K562 (cell line): Measurements from ENCODE around the gene PSMB11. TPM values are rescaled to one million over a fixed set of nuclear protein-coding genes. Genes with fewer than 3 reads are reported as not detected.

Source experiments
- ATF4 ChIP-seq: fragments of 450-650 bp; formaldehyde crosslinking; IDR thresholded peaks from 2 replicates; pipeline ENCODE4 v1.4.0; 2022; ENCODE audit warnings: mild to moderate bottlenecking, moderate library complexity
- CGGBP1 ChIP-seq: fragments of 250-450 bp; sonication (Bioruptor Pico); IDR thresholded peaks from 2 replicates; pipeline ENCODE4 v1.9.0; 2021; ENCODE audit warnings: mild to moderate bottlenecking
- FOXA3 ChIP-seq, 2 experiments: fragments of 450-650 bp in 1 of 2; sonication (generic) in 1 of 2; formaldehyde crosslinking; IDR thresholded peaks in 1 of 2; conservative IDR thresholded peaks in 1 of 2; 2 replicates each; pipeline versions ENCODE4 v1.4.0 to v1.8.0; 2020 to 2022; ENCODE audit warnings: mild to moderate bottlenecking in 2 of 2, missing genetic modification reagents in 1 of 2
- RBM39 ChIP-seq: fragments of 200-400 bp; formaldehyde crosslinking; optimal IDR thresholded peaks from 2 replicates; pipeline ENCODE3; 2018; ENCODE audit warnings: low read depth, low read length
- REST ChIP-seq, 2 experiments: fragments of 450-650 bp; formaldehyde crosslinking in 1 of 2; IDR thresholded peaks; 2 replicates each; pipeline versions ENCODE4 v1.4.0 to v1.6.1; 2014 to 2020; ENCODE audit warnings: mild to moderate bottlenecking in 2 of 2, borderline replicate concordance in 1 of 2, low read depth in 1 of 2
- SIN3A ChIP-seq, 2 experiments: fragments of 150-350 bp in 1 of 2; IDR thresholded peaks; 2 replicates each; pipeline ENCODE4 v1.6.1; 2011 to 2016; ENCODE audit warnings: borderline replicate concordance in 2 of 2, low read depth in 2 of 2, low read length in 2 of 2, mild to moderate bottlenecking in 2 of 2, moderate library complexity in 2 of 2; ENCODE audit not compliant: control insufficient read depth in 1 of 2
- SMARCA4 ChIP-seq: fragments of 450-650 bp; IDR thresholded peaks from 2 replicates; pipeline ENCODE4 v1.6.1; 2016
- TCF15 ChIP-seq: fragments of 250-450 bp; sonication (Bioruptor Pico); IDR thresholded peaks from 2 replicates; pipeline ENCODE4 v1.8.0; 2022; ENCODE audit warnings: moderate library complexity, mild to moderate bottlenecking, inconsistent platforms
- ZNF232 ChIP-seq: sonication (generic); formaldehyde crosslinking; IDR thresholded peaks from 2 replicates; pipeline ENCODE4 v1.8.0; 2022; ENCODE audit warnings: mild to moderate bottlenecking, missing genetic modification reagents
- ZNF639 ChIP-seq, 2 experiments: fragments of 200-800 bp in 1 of 2; sonication (Bioruptor generic) in 1 of 2; sonication (generic) in 1 of 2; formaldehyde crosslinking in 1 of 2; IDR thresholded peaks in 1 of 2; conservative IDR thresholded peaks in 1 of 2; 2 replicates each; pipeline versions ENCODE4 v1.5.0 to v1.6.1; 2016 to 2020; ENCODE audit warnings: missing compliant biosample characterization in 1 of 2, missing genetic modification characterization in 1 of 2, missing genetic modification reagents in 1 of 2
- polyA plus RNA-seq, 8 experiments: library from polyadenylated mRNA; depleted of rRNA in 4 of 8; stranded (reverse) in 5 of 8; unstranded in 3 of 8; fragments of >200 nt; fragmentation: Nextera tagmentation in 2 of 8; fragmentation: Illumina TruSeq in 1 of 8; extraction: Ambion mirVana in 2 of 8; extraction: Trizol in 1 of 8; gene quantifications; 2 replicates each; pipeline versions ENCODE4 v1.2.1 to v1.2.3, GENCODE V29; 2011 to 2014; ENCODE audit warnings: inconsistent platforms in 1 of 8, missing spikeins in 1 of 8
- total RNA-seq, 7 experiments: library from RNA; depleted of rRNA in 6 of 7; stranded (reverse); fragments of >200 nt in 6 of 7; fragmentation: Illumina TruSeq in 2 of 7; extraction: Trizol in 2 of 7; gene quantifications; 2 replicates each; pipeline versions ENCODE4 v1.2.1 to v1.2.3, GENCODE V29; 2011 to 2021; ENCODE audit warnings: low replicate concordance in 1 of 7

Gene PSMB11
- total and polyA plus RNA-seq, 9 of the 15 experiments (the other 6 are each of a cell fraction or from before 2014, with no cell fraction given), result not detected

- TF ChIP-seq ATF4 (CRISPR knock-in tag) (no peak), TCF15 (CRISPR knock-in tag) (no peak), RBM39 (peak; percentile 94), REST (IDR thresholded peaks at IDR 0.05; ENCODE audit: borderline replicate concordance) (no peak), REST (CRISPR knock-in tag; IDR thresholded peaks at IDR 0.05; ENCODE audit: low read depth) (0 out of 2 replicates have a peak, but pooled peaks have one; percentile 36), SMARCA4 (no peak), SIN3A (IDR thresholded peaks at IDR 0.05; ENCODE audit: borderline replicate concordance in 2 of 2, control insufficient read depth in 1 of 2, low read depth in 2 of 2, low read length in 2 of 2) (0 out of 4 replicates have a peak, but pooled peaks of 1 of the 2 experiments have one; percentile 36), ZNF639 (CRISPR knock-in tag; conservative IDR thresholded peaks at IDR 0.05 in 1 of 2, IDR thresholded peaks at IDR 0.05 in 1 of 2) (peak in 1 of 2 experiments; percentile 89; a peak in 2 of 4 replicates), FOXA3 (CRISPR knock-in tag; conservative IDR thresholded peaks at IDR 0.05 in 1 of 2, IDR thresholded peaks at IDR 0.05 in 1 of 2) (peak in 1 of 2 experiments; percentile 35; a peak in 1 of 4 replicates), CGGBP1 (CRISPR knock-in tag) (no peak), ZNF232 (CRISPR knock-in tag) (peak; percentile 87; the same call in 1 of the 2 replicates)
Measured at GRCh38 chr14:23006544-23007419, 35.2 kb upstream of the PSMB11 start (continued).
